DMS 273 (cell line): ENCODE results near the gene ABTB2.

Source experiments
- DNase-seq: peaks from one replicate; lab custom pipeline; 2025; ENCODE audit not compliant: unreplicated experiment; lab: John Stamatoyannopoulos, UW

Gene ABTB2

DNA sequence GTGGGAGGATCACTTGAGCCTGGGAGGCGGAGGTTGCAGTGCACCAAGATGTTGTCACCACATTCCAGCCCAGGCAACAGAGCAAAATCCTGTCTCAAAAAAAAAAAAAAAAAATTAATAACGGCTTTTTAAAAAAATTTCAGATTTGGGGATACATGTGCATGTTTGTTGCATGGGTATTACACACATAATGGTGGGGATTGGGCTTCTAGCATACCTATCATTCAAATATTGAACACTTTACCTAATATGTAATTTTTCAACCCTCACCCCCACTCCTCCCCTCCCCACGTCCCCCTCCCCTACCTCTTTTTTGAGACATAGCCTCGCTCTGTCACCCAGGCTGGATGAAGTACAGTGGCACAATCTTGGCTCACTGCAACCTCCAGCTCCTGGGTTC lies 40.1 kb downstream of the ABTB2 start:
- DNase-seq, result no peak

DNA sequence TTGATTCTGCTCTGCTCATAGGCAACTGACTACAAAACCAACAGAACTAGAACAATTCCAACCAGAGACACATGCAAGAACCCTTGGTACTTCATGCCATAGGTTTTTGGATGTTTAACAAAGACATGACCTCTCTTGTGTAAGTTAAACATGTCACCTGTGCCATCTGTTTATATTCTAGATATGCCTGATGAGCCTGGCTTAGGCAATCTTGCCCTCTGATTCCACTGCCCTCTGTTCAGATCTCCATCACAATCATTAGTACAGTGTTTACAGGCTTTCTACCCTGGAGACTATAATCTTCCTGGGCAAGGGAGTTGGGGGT lies 40.8 kb downstream of the ABTB2 start:
- no peak for DNase-seq

DNA sequence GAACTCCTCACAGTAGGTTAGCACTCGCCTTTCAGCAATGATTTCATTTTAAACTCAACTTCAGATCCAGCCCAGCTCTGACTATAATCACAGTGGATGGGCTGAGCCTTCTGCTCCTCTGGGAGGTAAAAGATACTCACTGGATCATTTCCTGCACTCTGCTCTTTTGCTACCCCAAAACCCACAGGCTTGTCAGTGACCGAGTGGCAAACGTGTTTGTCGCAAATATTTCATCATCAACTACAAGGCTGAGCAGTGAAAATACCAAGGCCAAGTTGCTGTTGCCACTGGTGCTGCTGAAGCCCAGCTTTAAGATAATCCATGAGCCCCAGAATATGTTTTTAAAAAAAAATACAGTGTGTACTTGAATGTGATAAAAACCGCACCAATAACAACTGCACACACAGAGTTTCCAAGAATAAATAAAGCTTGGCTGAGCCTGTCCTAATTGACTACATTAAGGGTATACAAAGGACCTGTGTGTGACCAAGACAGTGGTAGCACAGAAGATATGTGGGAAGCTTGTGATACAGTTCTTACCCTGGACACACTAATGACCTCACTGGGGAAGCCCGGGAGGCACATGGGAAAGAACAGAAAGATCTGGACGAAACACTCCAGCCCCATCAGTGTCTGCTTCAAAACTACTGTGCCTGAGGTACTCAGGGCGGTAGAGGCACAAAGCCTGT lies 41.3 kb downstream of the ABTB2 start:
- DNase-seq, result no peak

DNA sequence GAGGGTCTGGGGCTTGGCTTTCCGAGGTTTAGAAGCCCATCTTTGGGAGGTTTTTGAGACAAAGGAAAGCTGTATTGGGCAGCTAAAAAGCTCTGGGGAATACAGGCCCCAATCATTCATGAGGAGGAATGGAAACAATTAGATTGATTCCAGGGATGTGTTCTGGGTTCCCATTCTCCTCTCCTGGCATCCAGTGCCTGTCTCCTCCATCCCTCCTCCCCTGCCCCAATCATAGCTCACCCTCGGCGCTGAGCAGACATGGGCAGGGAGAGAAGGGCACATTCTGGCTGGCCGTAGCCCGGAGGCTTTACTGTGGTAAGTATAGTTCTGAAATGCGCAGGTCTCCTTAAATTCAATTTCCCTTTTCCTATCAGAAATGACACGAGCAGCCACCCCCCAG lies 42.4 kb downstream of the ABTB2 start:
- no peak for DNase-seq

DNA sequence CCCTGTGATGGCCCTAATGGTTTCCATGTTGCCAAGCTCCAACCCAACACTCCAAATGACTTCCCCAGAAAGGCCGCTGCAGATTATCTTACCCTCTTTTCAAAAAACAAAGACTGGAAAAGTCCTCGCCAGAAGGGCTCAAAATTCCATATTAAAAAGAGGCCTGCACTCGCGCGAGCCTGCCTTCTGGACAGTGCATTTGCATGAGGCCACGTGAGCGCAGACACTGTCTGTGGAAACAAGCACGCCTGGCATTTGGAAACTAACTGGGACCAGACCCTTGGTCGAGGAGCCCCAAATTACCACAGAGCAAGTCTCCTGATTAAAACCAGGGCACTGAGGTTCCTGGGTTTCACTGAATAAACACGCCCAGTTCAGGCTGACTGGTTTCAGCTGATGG lies 42.9 kb downstream of the ABTB2 start:
- DNase-seq, result no peak

DNA sequence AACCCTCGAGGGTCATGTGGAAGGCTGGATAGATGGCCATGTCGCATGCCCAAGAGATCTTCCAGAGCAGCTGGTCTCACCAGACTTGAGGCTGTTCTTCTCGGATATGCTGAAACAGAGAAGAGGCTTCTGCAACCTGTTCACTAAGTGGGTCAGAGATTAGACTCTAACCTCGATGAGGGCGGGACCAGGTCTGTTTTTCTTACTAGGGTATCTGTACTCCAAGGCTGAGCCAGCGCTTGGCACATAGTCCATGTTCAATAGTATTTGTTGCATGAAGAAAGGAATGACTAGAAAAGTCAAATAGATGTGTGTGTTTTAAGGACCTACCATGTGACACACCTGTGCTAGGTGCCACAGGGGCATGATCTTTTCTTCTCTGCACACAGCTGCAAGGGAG lies 43.6 kb downstream of the ABTB2 start:
- DNase-seq, result no peak

DNA sequence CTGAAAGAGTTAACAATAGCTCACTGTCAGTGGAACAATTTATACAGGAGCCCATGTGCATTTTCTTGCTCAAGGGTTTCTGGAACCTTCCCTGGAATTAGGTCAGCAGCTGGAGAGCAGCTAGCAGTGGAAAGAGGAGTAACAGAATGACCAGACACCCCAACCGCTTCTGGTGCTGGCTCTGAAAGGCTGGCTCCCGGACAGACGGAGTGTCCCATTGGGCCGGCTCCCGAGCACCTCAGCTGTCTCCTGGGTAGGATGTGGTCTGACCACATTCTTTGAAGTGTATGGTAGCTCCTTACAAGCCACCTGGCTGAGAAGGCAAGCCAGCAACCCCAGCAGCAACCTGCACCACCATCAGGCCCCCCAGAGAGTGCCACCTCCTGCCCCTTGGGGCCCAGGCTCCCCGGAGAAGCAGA lies 44.7 kb downstream of the ABTB2 start:
- no peak for DNase-seq

DNA sequence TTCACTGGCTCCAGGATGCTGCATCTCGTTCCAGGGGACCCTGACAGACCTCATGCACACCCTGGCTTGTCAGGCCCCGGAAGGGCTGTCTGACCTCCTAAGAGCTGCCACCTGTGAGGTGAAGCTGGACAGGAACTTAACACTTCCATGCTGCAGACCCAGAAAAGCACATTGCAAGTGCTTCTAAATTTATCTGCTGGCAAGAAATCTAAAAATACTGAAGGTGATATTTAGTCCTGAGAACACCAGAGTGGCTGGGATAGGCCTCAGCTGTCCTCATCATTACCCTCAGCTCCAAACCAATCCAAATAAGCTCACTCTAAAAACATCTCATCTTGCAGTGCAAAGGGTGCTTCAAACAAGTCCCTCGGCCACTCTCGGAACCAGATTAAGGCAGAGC lies 46.7 kb downstream of the ABTB2 start:
- no peak for DNase-seq

DNA sequence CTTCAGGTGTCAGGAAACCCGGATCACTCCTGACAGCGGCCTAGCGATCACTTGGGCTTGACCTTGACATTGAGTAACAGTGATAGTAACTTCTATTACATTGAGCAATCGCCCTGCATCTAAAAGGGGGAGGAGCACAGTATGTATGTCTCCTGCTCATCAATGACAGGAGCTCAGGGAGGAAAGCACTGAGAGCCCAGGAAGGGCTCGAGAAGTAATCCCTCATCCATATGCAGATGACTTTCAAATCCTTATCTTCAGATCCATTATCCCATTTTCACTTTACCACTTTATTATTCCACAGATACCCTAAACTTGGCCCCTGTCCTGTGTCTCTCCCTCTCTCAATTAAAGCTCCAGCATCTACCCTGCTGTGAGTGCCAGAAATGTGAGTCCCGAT lies 47.8 kb downstream of the ABTB2 start:
- no peak for DNase-seq

DNA sequence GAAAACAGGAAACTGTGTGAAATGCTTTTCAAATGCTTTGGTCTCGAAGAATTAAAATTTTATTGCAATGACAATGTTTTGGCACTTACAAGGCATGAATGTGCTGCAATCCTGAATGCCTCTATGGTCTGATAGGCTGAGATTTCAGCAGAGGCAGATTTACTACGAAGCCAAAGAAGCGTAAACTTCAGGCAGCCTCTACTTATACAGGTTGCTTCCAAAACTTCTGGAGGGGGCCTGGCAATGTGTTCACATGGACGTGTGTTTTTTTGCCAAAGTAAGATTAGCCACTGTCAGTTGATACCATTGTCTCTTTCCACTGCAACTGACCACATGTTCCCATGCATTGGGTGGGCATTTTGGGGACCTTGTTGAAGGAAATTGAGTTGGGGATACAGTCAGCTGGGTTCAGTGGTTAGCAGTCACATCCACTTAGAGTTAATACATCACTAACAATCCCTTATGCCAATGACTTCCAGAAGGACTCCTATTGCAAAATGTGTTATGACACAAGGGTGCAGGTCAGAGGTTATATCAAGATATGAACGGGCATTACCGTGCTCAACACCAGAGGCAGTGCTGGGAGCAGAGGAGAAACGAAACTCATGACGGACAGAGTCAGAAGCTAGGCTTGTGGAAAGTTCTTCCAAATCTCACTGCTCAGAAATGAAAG lies 48.8 kb downstream of the ABTB2 start:
- no peak for DNase-seq

DNA sequence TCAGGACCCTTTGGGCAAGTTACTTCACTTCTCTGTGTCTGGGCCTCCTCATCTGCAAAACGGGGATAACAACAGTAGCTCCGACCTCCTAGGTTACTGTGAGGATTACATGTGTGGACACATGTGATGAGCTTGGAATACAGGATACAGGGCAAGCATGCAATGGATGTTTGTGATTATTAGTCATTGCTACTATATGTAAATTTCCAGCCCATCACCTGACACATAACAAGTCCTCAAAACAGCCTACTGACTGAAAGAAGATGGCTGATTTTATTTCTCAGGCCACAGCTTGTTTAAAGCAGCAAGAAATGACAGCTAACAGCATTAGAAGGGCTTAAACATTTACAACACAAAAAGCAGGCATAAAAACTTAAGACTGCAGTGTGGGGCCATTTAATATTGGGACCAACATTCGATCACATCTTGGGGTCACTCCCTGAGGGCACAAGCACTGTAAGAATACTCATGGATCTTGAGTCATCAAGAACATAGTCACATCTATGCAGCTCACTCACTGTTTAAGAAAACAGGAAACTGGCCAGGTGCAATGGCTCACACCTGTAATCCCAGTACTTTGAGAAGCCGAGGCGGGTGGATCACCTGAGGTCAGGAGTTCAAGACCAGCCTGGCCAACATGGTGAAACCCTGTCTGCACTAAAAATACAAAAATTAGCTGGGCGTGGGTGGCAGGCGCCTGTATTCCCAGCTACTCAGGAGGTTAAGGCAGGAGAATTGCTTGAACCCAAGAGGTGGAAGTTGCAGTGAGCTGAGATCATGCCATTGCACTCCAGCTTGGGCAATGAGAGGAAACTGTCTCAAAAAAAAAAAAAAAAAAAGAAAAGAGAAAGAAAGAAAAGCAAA lies 49.5 kb downstream of the ABTB2 start:
- no peak for DNase-seq

DNA sequence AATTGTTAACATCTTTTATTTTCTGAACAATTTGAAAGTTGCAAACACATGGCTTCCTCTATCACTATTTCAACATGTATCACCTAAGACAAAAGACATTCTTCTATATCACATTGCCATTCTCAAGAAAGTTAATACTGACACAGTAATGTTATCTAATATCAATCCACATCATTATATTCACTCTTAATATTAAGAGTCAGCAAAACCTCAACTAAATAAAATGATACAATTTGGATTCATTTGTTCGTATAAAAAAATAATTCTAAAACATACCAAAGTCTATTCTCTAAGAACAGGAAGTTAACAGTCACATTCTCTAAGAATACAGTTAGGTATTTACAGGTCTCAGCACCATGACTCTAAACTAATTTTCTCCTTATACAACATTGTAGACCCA lies 52.0 kb downstream of the ABTB2 start:
- DNase-seq, result no peak

DNA sequence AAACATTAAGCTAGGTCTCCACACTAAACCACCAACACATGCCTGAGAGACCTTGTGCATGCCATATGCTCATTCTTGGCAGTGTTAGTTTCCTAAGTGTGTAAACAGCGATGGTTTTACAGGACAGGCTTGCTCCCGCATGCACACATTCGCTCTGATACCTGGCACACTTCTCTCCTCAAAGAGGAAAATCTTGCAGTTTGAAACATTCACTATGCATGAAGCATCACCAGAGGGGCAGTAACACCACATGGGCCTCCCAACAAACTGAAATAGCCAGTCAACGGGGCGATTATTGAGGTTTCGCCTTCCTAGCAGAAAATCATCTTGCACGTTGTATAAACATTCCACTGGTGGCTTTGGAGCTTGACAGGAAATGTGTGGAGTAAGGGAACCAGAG lies 52.6 kb downstream of the ABTB2 start:
- peak; percentile 45 for DNase-seq

DNA sequence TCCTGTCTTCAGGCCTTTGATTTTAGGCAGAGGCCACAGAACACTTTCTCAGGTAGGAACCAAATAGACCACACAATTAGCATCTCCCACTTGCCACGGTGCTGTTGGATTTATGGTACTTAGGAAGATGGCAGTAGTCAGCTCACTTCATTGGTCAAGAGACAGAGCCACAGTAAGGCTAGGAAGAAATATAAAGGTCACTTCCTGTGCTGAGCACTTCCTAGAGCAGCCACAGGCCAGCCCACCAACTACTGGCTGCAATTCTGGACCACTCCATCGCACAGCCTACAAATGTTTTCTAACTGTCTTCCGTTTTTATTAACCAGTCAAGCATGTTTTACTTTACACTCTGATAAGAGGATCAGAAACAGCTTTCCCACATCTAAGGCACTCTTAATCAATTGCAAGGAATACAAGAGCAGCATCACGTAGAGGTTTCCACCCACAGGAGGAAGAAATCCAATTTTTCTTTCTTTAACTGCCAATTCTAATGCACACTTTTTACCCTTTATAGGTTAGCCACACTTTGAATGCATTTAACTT lies 54.7 kb downstream of the ABTB2 start:
- no peak for DNase-seq

DNA sequence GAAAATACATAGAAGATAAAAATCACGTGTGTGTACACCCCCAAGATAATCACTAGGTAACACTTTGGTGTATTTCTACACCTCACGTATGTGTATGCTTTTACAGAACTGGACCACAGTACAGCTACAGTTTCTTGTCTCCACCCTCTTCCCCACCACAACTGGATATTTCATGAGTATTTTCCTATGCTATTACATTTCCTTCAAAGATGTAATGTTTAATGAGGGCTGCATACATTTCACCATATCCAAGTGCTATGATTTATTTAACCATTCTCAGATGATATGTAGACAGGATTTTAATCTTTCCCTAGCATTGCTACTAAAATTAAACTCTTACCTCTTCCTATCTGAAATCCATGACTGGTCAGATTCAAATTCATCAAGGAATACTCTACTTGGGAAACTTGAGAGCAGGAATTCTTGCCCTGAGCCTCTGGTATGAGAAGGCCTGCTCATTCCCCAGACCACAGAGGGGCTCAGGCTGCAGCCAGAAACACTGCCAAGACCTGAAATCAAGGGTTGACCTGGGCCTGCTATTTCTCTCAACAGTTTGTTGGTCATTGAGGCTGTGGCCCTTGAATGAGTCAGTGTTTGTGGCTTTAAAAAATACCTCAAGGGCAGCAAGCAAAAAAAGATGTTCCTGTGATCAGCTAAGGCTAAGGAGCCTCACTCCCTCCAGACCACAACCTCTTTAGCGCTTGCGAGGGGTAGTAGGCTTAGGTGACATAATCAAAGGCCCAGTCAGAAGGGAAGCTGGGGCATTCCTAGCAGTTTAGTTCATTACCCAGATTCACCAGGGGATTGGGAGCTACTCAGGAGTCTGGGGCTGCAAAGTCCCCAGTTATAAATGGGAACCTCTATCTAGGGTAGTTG lies 55.5 kb downstream of the ABTB2 start:
- DNase-seq, result no peak

DNA sequence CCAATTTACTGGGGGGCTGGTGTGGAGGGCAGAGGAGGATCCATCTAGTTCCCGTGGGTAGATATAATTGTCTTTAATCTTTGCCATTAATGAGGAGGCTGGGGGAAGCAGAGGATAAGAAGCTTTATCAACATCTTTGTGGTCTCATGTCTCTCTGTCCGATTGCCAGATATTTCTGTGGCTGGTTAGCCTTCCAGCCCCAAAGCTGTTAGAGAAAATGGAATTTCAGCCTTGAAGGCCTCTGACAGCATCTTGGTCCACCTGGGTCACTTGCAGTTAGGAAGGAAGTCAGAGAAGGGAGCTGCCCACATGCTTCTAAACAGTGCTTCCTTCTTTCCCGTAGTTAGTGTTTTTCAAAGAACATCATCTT lies 56.9 kb downstream of the ABTB2 start:
- DNase-seq, result no peak

DNA sequence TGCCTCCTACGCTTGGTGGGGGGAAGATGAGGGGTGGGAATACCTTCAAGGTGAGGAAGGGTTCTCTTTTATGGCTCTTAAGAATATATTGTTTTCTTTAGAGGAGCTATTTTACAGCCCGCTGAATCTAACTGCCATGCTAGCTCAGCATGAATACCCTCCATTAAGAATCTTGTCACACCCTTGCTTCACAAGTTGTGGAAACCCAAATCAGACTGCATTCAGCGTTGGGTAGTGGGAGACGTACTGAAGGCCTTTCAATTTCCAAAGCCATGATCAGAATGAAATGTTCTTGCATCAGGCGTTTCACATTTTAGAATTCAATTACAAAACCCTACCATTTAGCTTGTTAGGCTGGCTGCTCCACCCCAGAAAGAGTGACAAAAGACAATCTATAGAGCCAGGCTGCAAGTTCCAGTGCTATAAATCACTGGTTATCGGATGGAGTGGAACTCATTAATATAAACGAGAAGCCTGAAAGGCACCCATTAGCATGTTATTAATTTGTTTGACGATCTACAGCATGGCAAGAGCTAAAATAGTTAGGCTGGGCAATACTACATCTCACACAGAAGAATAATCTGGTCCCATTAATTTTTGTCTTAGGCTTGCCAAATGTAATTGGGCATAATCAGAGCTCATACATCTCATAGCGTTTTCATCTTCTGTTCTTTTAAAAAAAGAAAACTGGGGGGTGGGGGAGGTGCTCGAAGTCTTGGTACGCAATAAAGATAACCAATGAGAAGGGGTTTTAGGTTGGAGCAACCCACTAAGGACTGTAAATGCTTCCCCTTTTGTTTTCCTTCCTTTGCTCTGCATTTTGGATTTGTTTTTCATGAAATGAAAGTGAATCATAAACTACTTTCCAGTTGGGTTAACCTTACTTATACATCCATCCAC lies 57.5 kb downstream of the ABTB2 start:
- no peak for DNase-seq

DNA sequence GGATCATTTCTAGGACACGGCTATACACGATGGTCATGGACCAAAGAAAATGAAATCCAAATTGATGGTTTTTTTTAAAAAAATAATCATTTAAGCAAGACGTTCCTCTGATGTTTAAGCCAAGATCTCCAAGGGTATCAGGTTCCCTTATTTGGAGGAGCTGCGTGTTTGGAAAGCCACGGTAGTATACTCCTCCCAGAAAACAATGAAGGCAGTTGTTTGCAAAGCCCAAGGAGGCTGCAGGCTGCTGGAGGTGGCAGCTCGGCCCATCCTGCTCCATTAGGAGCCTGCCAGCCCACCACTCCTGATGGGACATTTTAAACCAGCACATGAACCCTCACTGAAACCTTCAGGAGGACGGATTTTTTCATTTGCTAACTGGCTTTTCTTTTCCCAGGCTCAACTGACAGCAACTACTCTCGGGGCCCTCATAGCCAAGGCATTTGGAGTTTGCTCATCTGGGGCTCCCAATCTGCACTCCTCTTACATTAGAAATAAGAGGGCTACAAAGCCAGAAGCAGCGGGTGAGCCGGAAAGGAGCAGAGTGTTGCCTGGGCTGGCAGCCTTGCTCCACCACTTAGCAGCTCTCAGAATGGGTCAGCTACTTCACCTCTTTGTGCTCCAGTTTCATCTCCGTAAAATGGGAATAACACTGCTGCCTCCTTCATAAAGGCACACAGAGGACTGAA lies 58.4 kb downstream of the ABTB2 start:
- no peak for DNase-seq

DNA sequence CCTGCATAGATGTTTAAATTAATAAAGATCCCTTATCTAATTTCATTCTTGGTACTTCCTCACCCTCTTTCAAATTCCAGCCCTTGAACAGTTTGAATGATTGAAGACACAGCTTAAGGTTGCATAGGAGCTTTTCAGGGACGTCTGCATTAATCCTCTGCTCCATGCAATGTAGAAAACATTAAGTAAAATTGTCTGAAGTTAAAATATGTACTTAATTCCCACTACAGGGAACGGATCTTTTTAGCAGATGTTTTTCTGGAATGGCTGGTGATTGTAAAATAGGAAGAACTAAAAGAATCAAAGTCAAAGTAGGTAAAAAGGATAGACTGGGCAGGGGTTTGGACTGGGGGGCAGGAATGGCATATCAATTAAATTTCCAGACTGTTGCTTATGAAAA lies 58.9 kb downstream of the ABTB2 start:
- DNase-seq, result no peak
